C4-2B (cell line): ENCODE results near the gene RSPH9.

ENCODE experiments used
- H3K27ac ChIP-seq: fragments of 450-650 bp; 2 replicates; pipeline ENCODE4 v1.5.1; 2017
- ZFX ChIP-seq: fragments of 450-650 bp; IDR thresholded peaks from 2 replicates; pipeline ENCODE4 v1.6.1; 2017
- TF ChIP-seq, protein P1 (sequence below): fragments of 450-650 bp; conservative IDR thresholded peaks from 2 replicates; pipeline ENCODE4 v1.5.1; 2017; ENCODE audit warnings: mild to moderate bottlenecking

The RSPH9 gene

DNA sequence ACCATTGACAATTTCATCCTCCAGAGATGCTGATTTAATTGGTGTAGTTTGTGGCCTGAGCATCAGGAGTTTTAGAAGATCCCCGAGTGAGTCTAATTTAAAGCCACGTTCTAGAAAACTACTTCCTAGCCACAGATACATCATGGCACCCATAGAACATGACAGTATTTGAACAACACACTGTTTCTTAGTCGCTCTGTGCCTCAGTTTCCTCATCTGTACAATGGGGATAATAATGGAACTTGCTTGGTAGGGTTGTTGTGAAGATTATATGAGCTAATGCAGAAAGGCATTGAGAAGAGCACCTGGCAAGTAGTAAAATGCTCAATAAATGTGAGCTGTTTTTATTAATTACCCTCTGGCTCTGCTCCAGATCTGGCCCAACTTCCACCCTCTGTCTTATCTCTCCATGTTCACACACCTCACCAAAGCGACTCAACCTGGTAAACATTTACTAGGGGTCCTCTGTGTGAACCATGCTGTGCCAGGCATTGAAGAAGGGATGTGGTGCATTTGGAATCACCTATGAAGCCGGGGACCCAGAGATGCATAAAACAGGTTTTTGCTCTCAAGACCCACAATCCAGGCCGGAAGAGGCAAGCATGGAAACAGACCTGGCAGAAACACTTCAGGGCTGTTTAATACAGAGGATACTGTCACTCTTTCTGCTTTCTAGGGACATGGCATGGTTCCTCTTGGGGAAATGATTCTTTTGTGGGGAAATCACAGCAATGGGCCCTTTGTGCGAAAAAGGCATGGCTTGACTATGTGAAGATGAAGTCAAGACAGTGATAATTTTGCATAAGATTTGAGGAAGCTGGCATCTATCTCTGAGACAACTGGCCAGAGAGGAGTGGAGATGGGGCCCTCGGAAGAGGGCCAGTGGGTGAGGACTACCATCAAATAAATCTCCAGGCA lies 58.9 kb downstream of the RSPH9 start:
- H3K27ac ChIP-seq = peak overlapping the region; percentile 91
- TF ChIP-seq, protein P1, sequence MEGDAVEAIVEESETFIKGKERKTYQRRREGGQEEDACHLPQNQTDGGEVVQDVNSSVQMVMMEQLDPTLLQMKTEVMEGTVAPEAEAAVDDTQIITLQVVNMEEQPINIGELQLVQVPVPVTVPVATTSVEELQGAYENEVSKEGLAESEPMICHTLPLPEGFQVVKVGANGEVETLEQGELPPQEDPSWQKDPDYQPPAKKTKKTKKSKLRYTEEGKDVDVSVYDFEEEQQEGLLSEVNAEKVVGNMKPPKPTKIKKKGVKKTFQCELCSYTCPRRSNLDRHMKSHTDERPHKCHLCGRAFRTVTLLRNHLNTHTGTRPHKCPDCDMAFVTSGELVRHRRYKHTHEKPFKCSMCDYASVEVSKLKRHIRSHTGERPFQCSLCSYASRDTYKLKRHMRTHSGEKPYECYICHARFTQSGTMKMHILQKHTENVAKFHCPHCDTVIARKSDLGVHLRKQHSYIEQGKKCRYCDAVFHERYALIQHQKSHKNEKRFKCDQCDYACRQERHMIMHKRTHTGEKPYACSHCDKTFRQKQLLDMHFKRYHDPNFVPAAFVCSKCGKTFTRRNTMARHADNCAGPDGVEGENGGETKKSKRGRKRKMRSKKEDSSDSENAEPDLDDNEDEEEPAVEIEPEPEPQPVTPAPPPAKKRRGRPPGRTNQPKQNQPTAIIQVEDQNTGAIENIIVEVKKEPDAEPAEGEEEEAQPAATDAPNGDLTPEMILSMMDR = no peak
- no peak for TF ChIP-seq ZFX

- peak overlapping the region; percentile 91 for H3K27ac ChIP-seq
- TF ChIP-seq, protein P1 = no peak
- TF ChIP-seq ZFX = no peak
Observed at GRCh38 chr6:43705996-43706395, 61.2 kb downstream of the RSPH9 start.

DNA sequence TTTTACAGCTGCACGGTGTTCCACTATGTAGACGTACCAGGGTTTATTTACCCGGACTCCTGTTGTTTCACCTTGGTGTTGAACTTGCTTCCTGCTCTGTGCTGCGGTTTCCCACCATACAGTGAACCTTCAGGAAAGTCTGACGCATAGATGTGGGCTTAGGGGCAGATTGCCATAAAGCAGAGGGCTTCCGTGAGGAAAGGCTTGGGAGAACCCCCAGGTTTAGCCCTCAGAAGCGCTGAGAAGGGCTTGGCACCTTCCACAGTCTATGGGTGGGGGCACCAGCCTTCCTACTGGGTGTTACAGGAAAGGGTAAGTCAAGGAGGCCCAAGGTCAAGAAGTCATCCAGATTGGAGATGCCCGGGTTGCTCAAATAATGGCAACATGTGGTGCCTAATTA lies 62.0 kb downstream of the RSPH9 start:
- peak overlapping the region; percentile 91 for H3K27ac ChIP-seq
- TF ChIP-seq, protein P1 = no peak
- no peak for TF ChIP-seq ZFX

DNA sequence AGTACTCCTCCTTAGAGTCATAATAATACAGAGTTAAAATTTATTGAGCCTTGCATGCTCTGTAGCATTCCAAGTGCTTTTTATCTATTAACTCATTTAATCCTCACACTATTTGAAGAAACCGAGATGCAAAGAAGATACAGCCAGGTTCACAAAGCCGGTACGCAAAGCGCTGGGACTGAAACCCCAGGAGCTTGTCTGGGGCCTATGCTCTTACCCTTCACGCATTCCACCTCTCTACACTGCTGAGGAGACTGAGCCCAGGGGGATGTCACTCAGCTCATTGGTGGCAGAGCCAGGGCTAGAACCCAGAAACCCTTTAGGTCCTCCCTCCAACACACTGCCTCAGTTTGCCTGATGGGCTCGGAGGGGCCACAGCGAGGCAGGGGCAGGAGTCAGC lies 62.4 kb downstream of the RSPH9 start:
- no peak for TF ChIP-seq ZFX
- TF ChIP-seq, protein P1 = no peak
- peak overlapping the region; percentile 91 for H3K27ac ChIP-seq

- peak overlapping the region; percentile 91 for H3K27ac ChIP-seq
Observed at GRCh38 chr6:43707767-43708166, 62.9 kb downstream of the RSPH9 start.

GRCh38 chr6:43708860-43709653 lies 64.2 kb downstream of the RSPH9 start:
- TF ChIP-seq ZFX = no peak
- TF ChIP-seq, protein P1 = no peak
- H3K27ac ChIP-seq = no peak overlapping the region

More at GRCh38 chr6:43707767-43708166, 62.9 kb downstream of the RSPH9 start:
- TF ChIP-seq, protein P1 = no peak
- no peak for TF ChIP-seq ZFX

DNA sequence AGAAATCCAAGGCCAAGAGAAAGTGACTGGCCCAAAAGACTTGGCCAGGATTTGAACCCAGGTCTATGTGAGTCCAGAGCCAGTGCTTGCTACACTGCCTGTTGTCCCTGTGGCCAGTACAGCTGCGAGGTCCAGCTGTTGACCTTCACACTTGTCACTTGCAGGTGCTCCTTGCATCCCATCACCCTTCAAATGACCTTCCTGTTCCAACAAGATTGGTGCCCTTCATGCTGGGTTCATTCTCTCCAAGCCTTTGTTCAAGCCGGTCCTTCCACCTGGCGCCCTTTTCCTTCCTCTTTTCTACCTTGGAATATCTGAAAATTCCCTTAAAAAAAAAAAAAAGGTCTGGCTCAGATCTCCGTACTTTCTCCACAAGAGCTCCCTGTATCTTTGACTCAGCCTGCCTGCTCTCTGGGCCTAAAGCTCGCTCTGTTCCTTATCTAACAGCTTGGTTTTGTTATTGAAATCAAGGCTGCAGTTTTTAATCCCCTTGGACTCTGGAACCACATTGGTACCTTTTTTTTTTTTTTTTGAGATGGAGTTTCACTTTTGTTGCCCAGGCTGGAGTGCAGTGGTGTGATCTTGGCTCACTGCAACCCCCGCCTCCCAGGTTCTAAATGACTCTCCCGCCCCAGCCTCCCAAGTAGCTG lies 64.9 kb downstream of the RSPH9 start:
- TF ChIP-seq ZFX = no peak
- TF ChIP-seq, protein P1 = no peak
- no peak overlapping the region for H3K27ac ChIP-seq
